MM.1S (cell line): ENCODE data around the gene LMTK2.

Source experiments
- EZH2 ChIP-seq: fragments of 300-600 bp; sonication (generic); optimal IDR thresholded peaks from 2 replicates; pipeline ENCODE3; 2017; ENCODE audit warnings: low read depth, mild to moderate bottlenecking, antibody characterized with exemption, low read length, mixed read lengths
- TF ChIP-seq, protein P1 (sequence below): fragments of 300-600 bp; sonication (generic); IDR thresholded peaks from 2 replicates; pipeline ENCODE4 v1.5.1; 2016; ENCODE audit warnings: antibody characterized with exemption, low read length, mixed read lengths

DNA sequence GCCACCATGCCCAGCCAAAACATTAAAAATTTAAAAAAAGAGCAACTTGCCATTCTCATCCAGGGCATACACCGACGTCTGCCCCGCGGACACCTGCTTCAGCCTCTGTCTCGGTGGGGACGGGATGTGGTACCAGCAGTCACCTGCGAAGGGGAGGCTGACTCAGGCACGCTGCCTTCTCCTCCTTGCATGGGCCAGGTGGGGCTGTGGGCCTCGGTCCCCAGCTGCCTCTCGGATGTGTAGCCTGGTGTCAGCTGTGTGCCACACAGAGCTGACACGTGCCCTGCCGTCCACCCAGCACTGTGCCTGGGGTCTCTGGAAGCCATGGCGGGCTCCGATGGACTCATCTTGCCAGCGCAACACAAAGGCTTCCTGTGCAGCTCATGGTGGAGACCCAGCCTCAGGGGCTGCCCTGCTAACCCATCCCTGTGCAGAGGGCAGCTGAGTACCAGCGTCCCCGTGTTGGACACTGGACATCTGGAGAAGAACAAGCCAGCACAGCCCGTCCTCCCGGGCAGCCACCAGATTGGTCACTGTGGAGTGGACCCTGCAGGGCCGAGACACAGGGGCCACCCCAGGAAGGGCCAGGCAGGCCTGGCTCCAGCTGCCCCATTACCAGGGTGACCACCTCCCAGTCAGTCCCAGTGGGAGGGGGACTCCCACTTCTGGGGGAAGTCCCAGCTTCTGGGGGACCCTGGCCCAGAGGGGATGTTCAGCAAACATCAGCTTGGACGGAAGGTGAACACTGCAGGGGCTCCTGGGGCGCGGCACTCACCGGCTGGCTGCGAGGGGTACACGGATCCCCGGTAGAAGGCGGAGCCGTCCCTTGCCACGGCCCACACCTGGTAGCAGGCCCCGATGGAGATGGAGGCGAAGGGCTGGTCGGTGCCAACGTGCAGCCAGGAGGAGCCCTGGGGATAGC lies 115.2 kb downstream of the LMTK2 start:
- TF ChIP-seq, protein P1, sequence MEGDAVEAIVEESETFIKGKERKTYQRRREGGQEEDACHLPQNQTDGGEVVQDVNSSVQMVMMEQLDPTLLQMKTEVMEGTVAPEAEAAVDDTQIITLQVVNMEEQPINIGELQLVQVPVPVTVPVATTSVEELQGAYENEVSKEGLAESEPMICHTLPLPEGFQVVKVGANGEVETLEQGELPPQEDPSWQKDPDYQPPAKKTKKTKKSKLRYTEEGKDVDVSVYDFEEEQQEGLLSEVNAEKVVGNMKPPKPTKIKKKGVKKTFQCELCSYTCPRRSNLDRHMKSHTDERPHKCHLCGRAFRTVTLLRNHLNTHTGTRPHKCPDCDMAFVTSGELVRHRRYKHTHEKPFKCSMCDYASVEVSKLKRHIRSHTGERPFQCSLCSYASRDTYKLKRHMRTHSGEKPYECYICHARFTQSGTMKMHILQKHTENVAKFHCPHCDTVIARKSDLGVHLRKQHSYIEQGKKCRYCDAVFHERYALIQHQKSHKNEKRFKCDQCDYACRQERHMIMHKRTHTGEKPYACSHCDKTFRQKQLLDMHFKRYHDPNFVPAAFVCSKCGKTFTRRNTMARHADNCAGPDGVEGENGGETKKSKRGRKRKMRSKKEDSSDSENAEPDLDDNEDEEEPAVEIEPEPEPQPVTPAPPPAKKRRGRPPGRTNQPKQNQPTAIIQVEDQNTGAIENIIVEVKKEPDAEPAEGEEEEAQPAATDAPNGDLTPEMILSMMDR = no peak
- no peak for TF ChIP-seq EZH2
